Globus pallidus (tissue), 1 donor: ENCODE measurements around the gene ZBED2.
"Not testable (repeated sequence)": the region's sequence is repeated elsewhere in the genome, so short reads cannot be mapped to it uniquely, and the experiment has no call there.

ENCODE experiments used
- DNase-seq: peaks from one replicate; pipeline ENCODE4 v3.0.0-alpha.2; 2015; ENCODE audit warnings: low spot score

The ZBED2 gene

GRCh38 chr3:111595232-111595631, at the start of gene ZBED2:
TSS of gene ZBED2 (minus strand) at chr3:111595346. CDS start at chr3:111594201, 1,145 bp downstream.
- DNase-seq, result no peak

- DNase-seq, result no peak
Measured at GRCh38 chr3:111639316-111639715, 44.2 kb upstream of the ZBED2 start.

GRCh38 chr3:111636366-111636885, 41.3 kb upstream of the ZBED2 start:
- DNase-seq, result no peak

GRCh38 chr3:111635403-111635802, 40.3 kb upstream of the ZBED2 start:
- no peak for DNase-seq

DNA sequence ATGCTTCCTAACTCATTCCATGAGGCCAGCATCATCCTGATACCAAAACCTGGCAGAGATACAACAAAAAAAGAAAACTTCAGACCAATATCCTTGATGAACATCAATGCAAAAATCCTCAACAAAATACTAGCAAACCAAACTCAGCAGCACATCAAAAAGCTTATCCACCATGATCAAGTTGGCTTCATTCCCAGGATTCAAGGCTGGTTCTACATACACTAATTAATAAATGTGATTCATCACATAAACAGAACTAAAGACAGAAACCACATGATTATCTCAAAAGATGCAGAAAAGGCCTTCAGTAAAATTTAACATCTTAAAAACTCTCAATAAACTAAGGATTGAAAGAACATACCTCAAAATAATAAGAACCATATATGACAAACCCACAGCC, 35.5 kb upstream of the ZBED2 start:
- DNase-seq, result not testable (repeated sequence)

- not testable (repeated sequence) for DNase-seq
Measured at GRCh38 chr3:111629018-111629417, 33.9 kb upstream of the ZBED2 start.

DNA sequence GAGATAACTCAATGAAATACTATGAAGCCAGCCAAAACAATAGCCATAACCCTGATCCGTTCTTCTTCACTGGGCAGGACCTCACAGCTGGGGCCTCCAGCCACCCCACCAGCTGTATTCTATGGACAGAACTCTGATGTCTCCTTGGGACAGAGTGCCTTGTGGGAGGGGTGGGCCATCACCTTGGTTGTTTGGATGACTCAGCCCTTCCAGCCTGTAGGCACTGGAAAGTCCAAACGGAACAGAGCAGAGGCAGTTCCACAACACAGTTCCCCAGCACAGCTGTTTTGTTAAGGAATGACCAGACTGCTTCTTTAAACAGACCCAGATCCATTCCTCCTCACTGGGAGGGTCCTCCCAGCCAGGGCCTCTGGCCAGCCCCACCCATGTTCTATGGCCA, 31.9 kb upstream of the ZBED2 start:
- no peak for DNase-seq

DNA sequence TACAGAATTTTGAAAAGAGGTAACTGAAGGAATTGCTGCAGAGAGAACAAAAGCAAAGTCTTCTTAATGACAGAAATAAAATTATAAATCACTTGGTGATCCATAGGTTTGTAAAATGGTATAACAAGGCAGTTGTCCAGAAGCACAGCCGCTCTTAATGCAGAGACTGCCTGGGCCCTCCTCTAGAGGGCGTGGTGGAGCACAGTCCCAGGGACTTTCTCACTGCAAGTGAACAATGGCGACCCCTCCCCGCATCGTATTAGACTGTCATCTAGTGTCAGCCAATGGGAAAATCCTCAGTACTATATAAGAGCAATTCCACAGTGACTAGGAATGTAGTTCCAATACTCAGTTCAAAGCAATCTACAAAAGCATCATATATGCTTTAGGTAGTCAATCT, 26.4 kb upstream of the ZBED2 start:
- no peak for DNase-seq

DNA sequence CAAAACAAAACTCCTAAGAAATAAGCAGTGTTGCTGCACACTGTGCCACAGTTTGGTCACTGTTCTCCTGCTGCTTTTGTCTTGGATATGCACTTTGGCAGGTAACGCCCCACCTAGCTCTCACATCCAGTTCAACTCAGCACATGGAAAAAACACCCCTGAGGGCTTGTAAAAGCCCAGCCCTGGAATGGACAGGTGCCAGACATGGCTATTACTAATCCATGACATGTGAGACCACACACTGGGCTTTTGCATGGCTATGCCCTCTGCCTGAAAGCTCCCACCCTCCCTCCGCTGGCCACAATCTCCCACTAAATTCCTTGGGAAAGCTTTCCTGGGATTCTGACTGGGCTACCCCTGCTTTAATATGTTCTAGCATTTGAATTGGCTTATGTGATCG, 24.7 kb upstream of the ZBED2 start:
- DNase-seq, result no peak

- DNase-seq, result no peak
Measured at GRCh38 chr3:111618945-111619344, 23.8 kb upstream of the ZBED2 start.

DNA sequence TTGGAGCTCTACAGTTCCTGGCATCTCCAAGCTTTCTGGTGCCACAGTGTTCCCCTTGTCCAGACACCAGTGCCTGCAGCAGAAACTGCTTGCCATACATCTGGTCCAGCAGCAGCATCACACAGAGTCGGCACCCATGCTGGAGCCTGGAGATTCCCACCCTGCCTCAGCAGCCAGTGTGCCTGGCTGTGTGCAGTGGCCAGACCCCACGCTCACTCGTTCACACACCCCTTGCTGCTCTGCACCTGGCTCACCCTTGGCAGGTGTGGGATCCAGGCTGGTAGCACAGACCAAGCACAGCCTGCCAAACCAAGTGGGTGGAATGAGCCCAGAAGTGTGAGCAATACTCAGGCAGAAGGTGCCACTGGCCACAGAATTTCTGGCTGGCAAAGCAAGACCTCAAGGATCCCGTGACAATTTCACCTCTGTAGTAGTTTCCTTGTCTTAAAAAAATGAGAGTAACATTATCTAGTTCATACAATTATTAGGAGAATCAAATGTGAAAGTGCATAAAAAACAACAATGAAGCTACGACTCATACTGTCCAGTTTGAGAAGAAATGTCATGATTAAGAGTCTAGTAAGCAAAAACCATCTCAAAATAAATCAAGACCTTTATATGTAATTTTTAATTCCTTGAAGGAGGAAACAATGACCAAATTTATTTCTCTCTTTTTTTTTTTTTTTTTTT, 22.9 kb upstream of the ZBED2 start:
- no peak for DNase-seq

- DNase-seq, result no peak
Measured at GRCh38 chr3:111617406-111617805, 22.3 kb upstream of the ZBED2 start.

DNA sequence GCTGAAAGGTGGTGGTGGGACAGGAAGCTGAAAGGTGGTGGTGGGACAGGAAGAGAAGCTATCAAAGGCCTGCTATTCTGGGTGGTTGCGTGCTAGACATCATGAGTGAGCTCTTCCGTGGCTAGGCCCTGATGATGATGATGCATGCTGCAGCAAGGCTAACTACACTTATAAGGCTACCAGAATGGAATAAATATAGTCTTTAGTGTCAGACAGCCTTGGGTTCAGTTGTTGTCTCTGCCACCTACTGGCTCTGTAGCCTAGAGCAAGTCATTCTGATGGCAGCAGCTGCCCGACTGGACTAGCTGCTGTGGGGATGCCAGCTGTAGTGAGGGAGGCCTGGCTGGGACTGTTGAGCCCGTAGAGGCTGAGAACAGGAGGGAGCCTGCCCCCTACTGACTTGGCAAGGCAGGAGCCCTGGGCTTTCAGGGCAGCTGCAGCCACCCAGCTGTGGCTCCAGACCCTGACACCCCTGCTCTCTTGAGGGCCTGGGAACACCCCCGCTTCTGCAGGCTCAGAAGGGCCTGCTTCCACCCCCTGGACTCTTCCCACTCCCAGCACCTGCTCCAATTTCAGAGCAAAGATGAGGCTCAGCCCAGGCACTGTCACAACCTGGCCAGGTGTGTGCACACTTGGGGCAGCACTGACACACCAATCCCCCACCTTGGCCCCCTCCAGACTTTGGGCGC, 21.4 kb upstream of the ZBED2 start:
- DNase-seq, result no peak

GRCh38 chr3:111615880-111616279, 20.7 kb upstream of the ZBED2 start:
- DNase-seq, result no peak

GRCh38 chr3:111613294-111613693, 18.1 kb upstream of the ZBED2 start:
- DNase-seq, result no peak

GRCh38 chr3:111610612-111611054, 15.5 kb upstream of the ZBED2 start:
- DNase-seq, result no peak

DNA sequence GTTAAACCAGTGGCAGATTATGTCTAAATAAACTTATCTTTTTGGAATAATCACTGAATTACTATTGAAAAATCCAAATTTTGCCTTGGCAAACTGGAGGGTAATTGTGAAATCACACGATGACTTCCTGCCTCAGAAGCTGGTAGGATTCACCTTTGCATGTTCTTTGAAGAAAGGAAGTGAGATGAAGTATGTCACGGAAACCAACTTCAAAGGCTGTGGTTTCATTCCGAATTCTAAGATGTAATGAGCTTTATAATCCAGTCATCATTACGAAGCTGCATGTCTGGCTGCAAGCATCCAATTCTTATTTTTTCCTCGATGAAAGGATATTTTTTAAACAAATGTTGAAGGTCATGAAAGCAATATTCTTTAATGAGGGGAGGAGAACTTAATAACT, 15.0 kb upstream of the ZBED2 start:
- DNase-seq, result no peak

- no peak for DNase-seq
Measured at GRCh38 chr3:111609700-111610099, 14.6 kb upstream of the ZBED2 start.

- no peak for DNase-seq
Measured at GRCh38 chr3:111608383-111608782, 13.2 kb upstream of the ZBED2 start.

- DNase-seq, result no peak
Measured at GRCh38 chr3:111607240-111607920, 12.2 kb upstream of the ZBED2 start.

DNA sequence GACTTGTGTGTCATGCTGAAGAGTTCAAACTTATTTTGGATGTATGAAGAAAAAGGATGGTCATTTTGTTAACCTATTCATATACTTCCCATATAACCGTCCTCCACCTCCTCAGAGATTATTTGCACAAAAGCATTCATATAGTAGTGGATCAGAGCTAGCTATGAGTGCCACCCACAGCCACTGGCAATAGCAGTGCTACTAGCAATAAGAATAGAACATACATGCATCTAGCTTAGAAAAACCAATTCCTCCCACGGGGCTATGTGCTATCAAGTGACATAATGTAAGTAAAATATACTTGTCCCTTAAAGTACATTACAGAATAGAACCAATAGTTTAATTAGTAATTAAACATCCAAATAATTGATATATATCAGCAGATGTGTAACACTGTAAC, 10.3 kb upstream of the ZBED2 start:
- no peak for DNase-seq

DNA sequence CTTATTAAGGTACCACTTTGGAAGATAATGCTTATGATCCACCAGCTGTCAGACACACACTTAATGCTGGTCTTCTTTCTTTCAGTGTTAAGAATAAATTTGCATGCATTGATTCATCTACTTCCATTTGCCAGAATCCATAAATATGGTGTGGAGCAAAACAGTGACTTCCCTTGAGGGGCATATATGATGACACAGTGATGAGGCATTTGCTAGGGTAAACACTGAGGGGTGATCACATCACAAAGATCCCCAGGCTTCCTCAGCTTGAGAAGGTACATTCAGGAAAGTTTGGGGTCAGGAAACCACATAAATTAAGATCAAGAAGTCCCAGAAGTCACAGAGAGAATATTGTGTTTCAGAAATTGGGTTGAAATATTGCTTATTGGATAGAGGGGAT, 9.9 kb upstream of the ZBED2 start:
- DNase-seq, result no peak

DNA sequence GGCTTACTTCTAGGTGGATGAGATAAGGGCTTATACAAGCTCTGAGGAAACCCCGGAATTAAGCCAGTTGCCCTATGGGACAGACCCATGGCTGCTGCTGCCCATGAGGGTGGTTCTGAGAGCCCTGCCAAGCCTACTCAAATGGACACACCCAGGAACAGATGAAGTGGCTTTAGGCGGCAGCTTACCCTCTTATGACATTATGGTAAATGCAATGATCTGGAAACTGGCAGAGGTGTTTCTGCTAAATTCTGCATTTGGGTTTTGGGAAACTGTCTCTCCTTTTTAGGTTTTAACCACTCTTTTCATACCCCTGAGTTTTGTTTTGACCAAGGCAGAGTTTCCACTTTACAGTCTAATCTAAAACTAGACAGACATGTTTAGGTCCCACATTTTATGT, 9.0 kb upstream of the ZBED2 start:
- DNase-seq, result no peak
